Mesenteric fat pad (tissue), 1 donor: ENCODE measurements around the gene GABRB1. TPM values are rescaled to one million over a fixed set of nuclear protein-coding genes. Genes with fewer than 3 reads are reported as not detected.

ENCODE experiments used
- DNase-seq: peaks from one replicate; pipeline ENCODE4 v3.0.0-alpha.2; 2020; ENCODE audit warnings: low spot score
- total RNA-seq: library from RNA; stranded (reverse); fragmentation: NEBNext Ultra II Directional; extraction: Animal tissue kit (Norgen Biotek cat#: 25700); gene quantifications from one replicate; pipeline ENCODE4 v1.2.1, GENCODE V29; 2021
- donor health status: DM: yes; HTN: yes; CAD: no.

The GABRB1 gene
- total RNA-seq, 1 donor from 2014 or later, result not detected

DNA sequence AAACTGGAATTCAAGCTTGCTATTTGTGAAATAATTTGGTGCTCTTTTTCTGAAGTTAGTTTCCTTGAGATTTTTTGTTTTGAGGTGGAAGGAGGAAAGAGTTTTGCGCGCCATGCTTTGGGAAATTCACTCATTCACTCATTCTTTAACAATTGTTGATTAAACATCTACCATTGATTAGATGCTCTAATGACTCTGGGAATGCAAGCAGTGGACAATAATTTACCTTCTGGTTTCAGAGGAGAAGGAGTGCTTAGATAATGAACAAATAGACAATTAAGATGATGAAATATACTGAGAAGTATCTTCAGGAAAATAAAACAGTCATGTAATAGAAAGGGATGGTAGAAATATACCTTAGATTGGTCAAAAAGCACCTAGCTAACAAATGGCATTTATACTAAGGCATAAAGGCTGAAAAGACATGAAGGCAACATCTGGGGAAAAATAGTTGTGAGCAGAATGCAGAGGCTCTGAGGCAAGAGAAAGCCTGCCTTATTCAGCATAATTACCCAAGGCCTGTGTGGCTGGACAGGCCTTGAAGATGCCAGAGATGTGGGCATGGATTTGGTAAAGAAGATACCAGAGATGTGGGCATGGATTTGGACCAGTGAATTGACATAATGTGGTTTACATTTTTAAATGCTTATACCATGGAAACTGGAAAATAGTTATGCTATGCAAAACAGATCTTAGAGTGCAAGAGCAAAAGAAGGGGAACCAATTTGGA lies 434.9 kb downstream of the GABRB1 start:
- no peak for DNase-seq

DNA sequence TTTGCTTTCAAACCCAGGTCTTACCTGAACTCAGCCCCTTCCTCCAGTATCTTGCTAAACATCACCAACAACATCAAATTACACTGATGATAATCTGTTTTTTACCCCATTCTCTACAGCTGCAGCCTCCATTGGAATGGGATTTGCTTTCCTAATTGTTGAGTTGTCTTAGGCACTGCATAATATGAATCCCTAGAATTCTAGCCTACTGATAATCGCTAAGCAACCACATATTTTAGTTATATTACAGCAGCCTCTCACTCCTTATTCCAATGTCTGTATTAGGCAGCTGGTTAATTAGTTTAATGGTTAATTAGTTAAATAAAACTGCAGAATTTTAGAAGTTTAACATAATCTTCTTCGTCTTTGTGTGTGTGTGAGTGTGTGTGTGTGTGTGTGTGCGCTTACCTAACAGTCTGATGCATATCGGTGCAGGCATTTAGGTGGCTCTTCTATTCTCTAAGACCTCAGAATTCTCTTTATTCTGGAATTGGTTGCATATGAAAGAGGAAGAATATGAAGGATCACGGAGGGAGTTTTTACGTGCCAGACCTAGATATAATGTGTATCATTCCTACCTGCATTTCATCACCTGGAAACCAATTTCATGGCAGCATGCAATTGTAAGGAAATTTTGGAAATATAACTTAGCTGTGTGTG lies 437.5 kb downstream of the GABRB1 start:
- DNase-seq, result no peak

- DNase-seq, result no peak
These were observed 438.6 kb downstream of the GABRB1 start for GRCh38 chr4:47469951-47470350.

- DNase-seq, result no peak
These were observed 439.7 kb downstream of the GABRB1 start for GRCh38 chr4:47471064-47471463.

DNA sequence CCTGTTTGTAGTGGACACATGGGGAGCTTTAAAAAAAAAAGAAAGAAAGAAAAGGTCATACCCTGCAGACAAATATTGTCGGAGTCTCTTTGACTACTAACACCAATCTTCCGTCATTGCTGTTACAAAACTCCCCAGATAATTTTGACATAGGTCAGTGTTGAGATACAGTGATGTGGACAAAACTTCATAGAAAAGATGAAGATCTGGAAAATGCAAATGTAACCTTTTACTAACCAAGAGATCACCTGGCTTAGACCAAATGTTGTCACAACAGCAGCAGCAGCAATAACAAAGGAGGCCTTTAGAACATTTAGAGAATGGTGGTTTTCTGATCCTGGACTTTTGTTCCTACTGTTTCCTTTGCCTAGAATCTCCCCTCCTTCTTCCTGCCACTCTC lies 440.2 kb downstream of the GABRB1 start:
- no peak for DNase-seq

- DNase-seq, result no peak
These were observed 441.9 kb downstream of the GABRB1 start for GRCh38 chr4:47473141-47473750.

- no peak for DNase-seq
These were observed 443.4 kb downstream of the GABRB1 start for GRCh38 chr4:47474799-47475198.

DNA sequence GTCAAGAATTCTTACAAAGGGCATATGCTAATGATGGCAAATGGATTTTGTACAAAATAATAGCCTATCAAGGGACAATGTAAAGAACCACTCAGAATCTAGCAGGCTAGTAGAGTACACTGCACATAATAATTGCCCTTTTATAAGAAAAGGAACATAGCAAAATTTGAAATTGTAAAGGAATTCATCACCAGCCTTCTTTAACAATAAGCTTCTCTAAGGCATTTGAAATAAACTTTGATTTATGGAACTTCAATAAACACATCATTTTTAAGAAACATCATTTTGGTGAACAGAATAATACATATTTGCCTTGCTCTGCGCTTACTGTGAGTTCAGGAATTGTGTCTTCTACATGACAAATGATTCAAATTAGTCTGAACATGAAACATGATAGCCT lies 444.0 kb downstream of the GABRB1 start:
- no peak for DNase-seq

Other genes starting within 250 kb of the GABRB1 start
- gene COX7B2, start 122.3 kb upstream of the GABRB1 start, total RNA-seq, result not detected
- not detected for gene GABRA4, start 38.0 kb upstream of the GABRB1 start, total RNA-seq